HEK293 (cell line): ENCODE results near the gene ASXL1.

Source experiments
- CTCF ChIA-PET: fragments of 350-600 bp; formaldehyde crosslinking; extraction: SDS; loops from one replicate; lab custom pipeline; 2021; ENCODE audit warnings: antibody characterized with exemption; lab: Yijun Ruan, JAX
- POLR2A ChIA-PET: fragments of 300-600 bp; formaldehyde crosslinking; extraction: SDS; loops from one replicate; lab custom pipeline; 2020; ENCODE audit warnings: antibody characterized with exemption, inconsistent platforms; lab: Yijun Ruan, JAX
- H3K27ac ChIP-seq: fragments of 200-500 bp; sonication (Bioruptor generic); 2 replicates; pipeline ENCODE4 v1.5.1; 2014; ENCODE audit warnings: low read depth, low read length, control low read depth, inconsistent platforms; ENCODE audit errors: extremely low read depth
- H3K36me3 ChIP-seq, 2 experiments: fragments of 200-500 bp in 1 of 2; sonication (Bioruptor generic) in 1 of 2; 1 replicate in 1 of 2; 2 replicates in 1 of 2; pipeline ENCODE4 v1.5.1; 2014 to 2017; ENCODE audit warnings: inconsistent platforms in 2 of 2, low read length in 2 of 2; ENCODE audit not compliant: control insufficient read depth in 2 of 2, insufficient read depth in 1 of 2
- H3K4me1 ChIP-seq: fragments of 200-500 bp; sonication (Bioruptor generic); 2 replicates; pipeline ENCODE4 v1.5.1; 2014; ENCODE audit warnings: mild to moderate bottlenecking, low read length, inconsistent platforms; ENCODE audit not compliant: control insufficient read depth, insufficient read depth
- H3K4me3 ChIP-seq: 2 replicates; pipeline ENCODE4 v1.5.1; 2011; ENCODE audit warnings: low read depth, mild to moderate bottlenecking, control low read depth, low read length, moderate library complexity
- H3K9me3 ChIP-seq: fragments of 200-500 bp; sonication (Bioruptor generic); 2 replicates; pipeline ENCODE4 v1.5.1; 2014; ENCODE audit warnings: low read depth, low read length, inconsistent platforms; ENCODE audit not compliant: control insufficient read depth, insufficient read depth
- EGR2 ChIP-seq: fragments of 450-650 bp; formaldehyde crosslinking; IDR thresholded peaks from 2 replicates; pipeline ENCODE4 v1.5.1; 2016; ENCODE audit warnings: low read depth, missing biosample characterization, missing genetic modification characterization
- ZBTB20 ChIP-seq: fragments of 450-650 bp; formaldehyde crosslinking; IDR thresholded peaks from 2 replicates; pipeline ENCODE4 v1.5.1; 2016; ENCODE audit warnings: missing biosample characterization, missing genetic modification characterization
- ZBTB26 ChIP-seq: fragments of 450-650 bp; formaldehyde crosslinking; optimal IDR thresholded peaks from 2 replicates; pipeline ENCODE3; 2016; ENCODE audit warnings: missing biosample characterization, mild to moderate bottlenecking, missing genetic modification characterization
- ZBTB6 ChIP-seq: fragments of 450-650 bp; formaldehyde crosslinking; IDR thresholded peaks from 2 replicates; pipeline ENCODE4 v1.5.1; 2017; ENCODE audit warnings: missing biosample characterization, missing genetic modification characterization
- ZBTB7A ChIP-seq: fragments of 450-650 bp; formaldehyde crosslinking; IDR thresholded peaks from 2 replicates; pipeline ENCODE4 v1.5.1; 2016; ENCODE audit warnings: low read depth, missing biosample characterization, missing genetic modification characterization
- ZIC2 ChIP-seq: fragments of 450-650 bp; formaldehyde crosslinking; IDR thresholded peaks from 2 replicates; pipeline ENCODE4 v1.5.1; 2016; ENCODE audit warnings: missing biosample characterization, missing genetic modification characterization
- ZNF114 ChIP-seq: fragments of 450-650 bp; formaldehyde crosslinking; IDR thresholded peaks from 2 replicates; pipeline ENCODE4 v1.5.0; 2017; ENCODE audit warnings: missing biosample characterization, missing genetic modification characterization
- ZNF341 ChIP-seq: fragments of 450-650 bp; formaldehyde crosslinking; IDR thresholded peaks from 2 replicates; pipeline ENCODE4; 2016; ENCODE audit warnings: low read depth, missing biosample characterization, missing genetic modification characterization
- ZNF404 ChIP-seq: fragments of 450-650 bp; formaldehyde crosslinking; IDR thresholded peaks from 2 replicates; pipeline ENCODE4 v1.5.1; 2017; ENCODE audit warnings: missing biosample characterization, missing genetic modification characterization
- ZNF449 ChIP-seq: fragments of 450-650 bp; formaldehyde crosslinking; IDR thresholded peaks from 2 replicates; pipeline ENCODE4 v1.5.1; 2017; ENCODE audit warnings: missing biosample characterization, mild to moderate bottlenecking, missing genetic modification characterization, moderate library complexity
- ZNF510 ChIP-seq: fragments of 450-650 bp; formaldehyde crosslinking; IDR thresholded peaks from 2 replicates; pipeline ENCODE4 v1.5.1; 2018; ENCODE audit warnings: mild to moderate bottlenecking, missing genetic modification characterization, missing biosample characterization; ENCODE audit not compliant: insufficient replicate concordance
- ZNF513 ChIP-seq: fragments of 450-650 bp; IDR thresholded peaks from 2 replicates; pipeline ENCODE4 v1.5.1; 2018; ENCODE audit warnings: missing biosample characterization, missing genetic modification characterization
- ZNF658 ChIP-seq: fragments of 450-650 bp; formaldehyde crosslinking; IDR thresholded peaks from 2 replicates; pipeline ENCODE4; 2016; ENCODE audit warnings: missing biosample characterization, missing genetic modification characterization
- ZNF660 ChIP-seq: fragments of 450-650 bp; IDR thresholded peaks from 2 replicates; pipeline ENCODE4 v1.5.1; 2018; ENCODE audit warnings: missing biosample characterization, mild to moderate bottlenecking, missing genetic modification characterization
- ZNF768 ChIP-seq: fragments of 450-650 bp; formaldehyde crosslinking; IDR thresholded peaks from 2 replicates; pipeline ENCODE4 v1.5.1; 2018; ENCODE audit warnings: missing biosample characterization, mild to moderate bottlenecking, missing genetic modification characterization
- ZNF785 ChIP-seq: fragments of 450-650 bp; formaldehyde crosslinking; IDR thresholded peaks from 2 replicates; pipeline ENCODE4 v1.5.1; 2016; ENCODE audit warnings: missing biosample characterization, missing genetic modification characterization
- ZNF792 ChIP-seq: fragments of 450-650 bp; formaldehyde crosslinking; IDR thresholded peaks from 2 replicates; pipeline ENCODE4 v1.5.1; 2016; ENCODE audit warnings: missing biosample characterization, missing genetic modification characterization
- ZNF843 ChIP-seq: fragments of 450-650 bp; formaldehyde crosslinking; IDR thresholded peaks from 2 replicates; pipeline ENCODE4 v1.5.1; 2016; ENCODE audit warnings: missing biosample characterization, missing genetic modification characterization
- ZSCAN5A ChIP-seq: fragments of 450-650 bp; formaldehyde crosslinking; IDR thresholded peaks from 2 replicates; pipeline ENCODE4 v1.5.1; 2016; ENCODE audit warnings: missing biosample characterization, missing genetic modification characterization

The ASXL1 gene

GRCh38 chr20:32458061-32458836 is 100.1 kb downstream of the ASXL1 start:
- no peaks in the 10 kb centered on the region; the same call in 1 of the 2 replicates for H3K4me1 ChIP-seq
- TF ChIP-seq ZBTB20 (tag by site-specific recombination) (peak; percentile 13; the same call in 1 of the 2 replicates), ZNF404 (tag by site-specific recombination) (no peak)
- ChIA-PET POLR2A (interaction anchor here (0.7 kb wide), 1 partner anchor 595 kb away, joined by 3 read pairs; no protein-coding TSS in a partner anchor), CTCF (interaction anchor here (0.6 to 1.3 kb wide), 4 partner anchors 27 to 194 kb away, joined by 3 to 5 read pairs (median 4); no protein-coding TSS in a partner anchor)
- H3K4me3 ChIP-seq: no peak overlapping the region
- H3K27ac ChIP-seq: no peak overlapping the region
- H3K9me3 ChIP-seq: no peaks in the 10 kb centered on the region
- H3K36me3 ChIP-seq: peaks cover 0 to 11% of the 10 kb centered on the region in 2 experiments; a peak in 1 of 3 replicates

- Histone ChIP-seq H3K4me1 (no peaks in the 10 kb centered on the region; the same call in 1 of the 2 replicates), H3K4me3 (no peak overlapping the region), H3K9me3 (no peaks in the 10 kb centered on the region), H3K36me3 (peaks cover 0 to 5% of the 10 kb centered on the region in 2 experiments; a peak in 1 of 3 replicates), H3K27ac (no peak overlapping the region)
- POLR2A ChIA-PET: interaction anchor here (0.6 to 0.7 kb wide), 2 partner anchors 181 to 596 kb away, joined by 3 read pairs; no protein-coding TSS in a partner anchor
- CTCF ChIA-PET: interaction anchor here (1.3 kb wide), 1 partner anchor 63 kb away, joined by 5 read pairs; no protein-coding TSS in a partner anchor
- TF ChIP-seq ZNF510 (tag by site-specific recombination) (no peak), ZNF114 (tag by site-specific recombination) (no peak), ZBTB26 (no peak), ZNF768 (tag by site-specific recombination) (no peak), ZNF785 (tag by site-specific recombination) (no peak)
These were observed 100.7 kb downstream of the ASXL1 start for GRCh38 chr20:32458837-32459220.

GRCh38 chr20:32460231-32460630 is 102.1 kb downstream of the ASXL1 start:
- peak; percentile 56 for TF ChIP-seq EGR2
- no peak for TF ChIP-seq ZNF449 (tag by site-specific recombination)
- TF ChIP-seq ZSCAN5A: no peak
- TF ChIP-seq, all 188 proteins: peak for 1
- Histone ChIP-seq H3K4me3 (no peak overlapping the region), H3K36me3 (peaks cover 0 to 2% of the 10 kb centered on the region in 2 experiments; a peak in 1 of 3 replicates), H3K9me3 (no peaks in the 10 kb centered on the region), H3K4me1 (no peaks in the 10 kb centered on the region; the same call in 1 of the 2 replicates), H3K27ac (no peak overlapping the region)
- ChIA-PET POLR2A (no interaction called here), CTCF (no interaction called here)

- ChIA-PET POLR2A (no interaction called here), CTCF (no interaction called here)
- Histone ChIP-seq H3K9me3 (no peaks in the 10 kb centered on the region), H3K4me1 (no peaks in the 10 kb centered on the region; the same call in 1 of the 2 replicates), H3K36me3 (peaks cover 0 to 4% of the 10 kb centered on the region in 2 experiments; a peak in 1 of 3 replicates), H3K4me3 (no peak overlapping the region), H3K27ac (no peak overlapping the region)
- TF ChIP-seq ZIC2 (tag by site-specific recombination) (no peak), ZNF513 (tag by site-specific recombination) (no peak), ZNF792 (no peak), ZNF341 (tag by site-specific recombination) (no peak), ZBTB6 (no peak), ZNF843 (tag by site-specific recombination) (no peak), ZNF660 (tag by site-specific recombination) (no peak), ZBTB20 (tag by site-specific recombination) (no peak), ZBTB7A (no peak), ZNF658 (tag by site-specific recombination) (no peak)
These were observed 102.7 kb downstream of the ASXL1 start for GRCh38 chr20:32460683-32461320.
